Liver (tissue), 9 donors: ENCODE results near the gene SLC2A10. TPM values are rescaled to one million over a fixed set of nuclear protein-coding genes. Genes with fewer than 3 reads are reported as not detected.

ENCODE experiments used
- DNase-seq: peaks from one replicate; pipeline ENCODE4 v3.0.0-alpha.2; 2017; ENCODE audit warnings: low spot score
- H3K27ac ChIP-seq, 2 donors: one replicate each; pipeline ENCODE4 v1.7.0; 2013; ENCODE audit warnings: inconsistent platforms in 2 of 2, low read length in 2 of 2, control low read depth in 1 of 2, low read depth in 1 of 2, mild to moderate bottlenecking in 1 of 2
- H3K27me3 ChIP-seq, 4 donors: one replicate each; pipeline versions ENCODE4 v1.6.1 to v1.7.0; 2013; ENCODE audit warnings: low read length in 3 of 4, inconsistent platforms in 1 of 4, mild to moderate bottlenecking in 1 of 4, moderate library complexity in 1 of 4; ENCODE audit not compliant: control insufficient read depth in 4 of 4, insufficient read depth in 4 of 4
- H3K36me3 ChIP-seq, 4 donors: one replicate each; pipeline versions ENCODE4 v1.6.1 to v1.7.0; 2013; ENCODE audit warnings: low read length in 3 of 4, mild to moderate bottlenecking in 3 of 4, low read depth in 1 of 4, moderate library complexity in 1 of 4; ENCODE audit not compliant: control insufficient read depth in 4 of 4, insufficient read depth in 3 of 4
- H3K4me1 ChIP-seq, 4 donors: one replicate each; pipeline versions ENCODE4 v1.6.1 to v1.7.0; 2013; ENCODE audit warnings: low read length in 3 of 4, mild to moderate bottlenecking in 3 of 4, moderate library complexity in 1 of 4; ENCODE audit not compliant: control insufficient read depth in 4 of 4, insufficient read depth in 4 of 4
- H3K4me3 ChIP-seq, 3 donors: one replicate each; pipeline versions ENCODE4 v1.6.1 to v1.7.0; 2013; ENCODE audit warnings: low read length in 3 of 3, control low read depth in 1 of 3, low read depth in 1 of 3, mild to moderate bottlenecking in 1 of 3
- H3K9ac ChIP-seq, 2 donors: one replicate each; pipeline ENCODE4 v1.7.0; 2013; ENCODE audit warnings: low read length in 2 of 2, mild to moderate bottlenecking in 2 of 2, moderate library complexity in 2 of 2, control low read depth in 1 of 2, low read depth in 1 of 2
- H3K9me3 ChIP-seq, 4 donors: one replicate each; pipeline versions ENCODE4 v1.6.1 to v1.7.0; 2013; ENCODE audit warnings: low read length in 3 of 4; ENCODE audit not compliant: control insufficient read depth in 4 of 4
- FOXA1 ChIP-seq: IDR thresholded peaks from 2 replicates; pipeline ENCODE4 v1.6.1; 2016; ENCODE audit warnings: antibody characterized with exemption
- FOXA2 ChIP-seq: IDR thresholded peaks from 2 replicates; pipeline ENCODE4 v1.6.1; 2016; ENCODE audit warnings: antibody characterized with exemption
- GABPA ChIP-seq, 2 donors: IDR thresholded peaks in 1 of 2; conservative IDR thresholded peaks in 1 of 2; 2 replicates each; pipeline ENCODE4 v1.6.1; 2016; ENCODE audit warnings: antibody characterized with exemption in 2 of 2, mild to moderate bottlenecking in 1 of 2, moderate library complexity in 1 of 2
- HNF4G ChIP-seq: IDR thresholded peaks from 2 replicates; pipeline ENCODE4 v1.6.1; 2016; ENCODE audit warnings: antibody characterized with exemption
- JUND ChIP-seq, 2 donors: IDR thresholded peaks; 2 replicates each; pipeline ENCODE4 v1.6.1; 2016; ENCODE audit warnings: antibody characterized with exemption in 2 of 2
- RAD21 ChIP-seq, 2 donors: IDR thresholded peaks; 2 replicates each; pipeline ENCODE4 v1.6.1; 2016; ENCODE audit warnings: antibody characterized with exemption in 2 of 2, mild to moderate bottlenecking in 2 of 2
- RXRA ChIP-seq, 2 donors: IDR thresholded peaks; 2 replicates each; pipeline ENCODE4 v1.6.1; 2017 to 2018; ENCODE audit warnings: antibody characterized with exemption in 2 of 2, mild to moderate bottlenecking in 1 of 2
- SP1 ChIP-seq: IDR thresholded peaks from 2 replicates; pipeline ENCODE4 v1.6.1; 2018; ENCODE audit warnings: antibody characterized with exemption, mild to moderate bottlenecking
- TAF1 ChIP-seq: conservative IDR thresholded peaks from 2 replicates; pipeline ENCODE4 v1.6.1; 2016; ENCODE audit warnings: antibody characterized with exemption, mild to moderate bottlenecking
- YY1 ChIP-seq: IDR thresholded peaks from 2 replicates; pipeline ENCODE4 v1.6.1; 2016; ENCODE audit warnings: antibody characterized with exemption, mild to moderate bottlenecking
- WGBS: extraction: QIAGEN DNeasy Blood & Tissue Kit; methylation state at CpG from one replicate; pipeline ENCODE4 v1.1.7; 2013; 5-methylcytosine and 5-hydroxymethylcytosine counted together
- polyA plus RNA-seq, 2 donors: library from polyadenylated mRNA; stranded (reverse) in 1 of 2; unstranded in 1 of 2; fragments of 200-250 nt in 1 of 2; fragments of >200 nt in 1 of 2; fragmentation: Nextera tagmentation in 1 of 2; extraction: Ambion mirVana in 1 of 2; gene quantifications; one replicate each; pipeline versions ENCODE4 v1.2.1 to v1.2.3, GENCODE V29; 2013 to 2015
- total RNA-seq, 2 donors: library from RNA; depleted of rRNA; stranded (reverse); fragments of >200 nt; gene quantifications; one replicate each; pipeline ENCODE4 v1.2.3, GENCODE V29; 2014
- TF ChIP-seq, protein P1 (sequence below): IDR thresholded peaks from 2 replicates; pipeline ENCODE4 v1.6.1; 2016; ENCODE audit warnings: antibody characterized with exemption
- TF ChIP-seq, protein P2 (sequence below): IDR thresholded peaks from 2 replicates; pipeline ENCODE4 v1.6.1; 2016; ENCODE audit warnings: antibody characterized with exemption
- TF ChIP-seq, protein P3 (sequence below): IDR thresholded peaks from 2 replicates; pipeline ENCODE4 v1.6.1; 2016; ENCODE audit warnings: antibody characterized with exemption, mild to moderate bottlenecking
- donor health status: healthy.
- donor health status: healthy.
- donor health status: healthy.
- donor health status: healthy.
- donor health status: healthy.

The SLC2A10 gene
- total and polyA plus RNA-seq, 4 donors, result 8.0 to 79.7 (median 26.7) TPM

DNA sequence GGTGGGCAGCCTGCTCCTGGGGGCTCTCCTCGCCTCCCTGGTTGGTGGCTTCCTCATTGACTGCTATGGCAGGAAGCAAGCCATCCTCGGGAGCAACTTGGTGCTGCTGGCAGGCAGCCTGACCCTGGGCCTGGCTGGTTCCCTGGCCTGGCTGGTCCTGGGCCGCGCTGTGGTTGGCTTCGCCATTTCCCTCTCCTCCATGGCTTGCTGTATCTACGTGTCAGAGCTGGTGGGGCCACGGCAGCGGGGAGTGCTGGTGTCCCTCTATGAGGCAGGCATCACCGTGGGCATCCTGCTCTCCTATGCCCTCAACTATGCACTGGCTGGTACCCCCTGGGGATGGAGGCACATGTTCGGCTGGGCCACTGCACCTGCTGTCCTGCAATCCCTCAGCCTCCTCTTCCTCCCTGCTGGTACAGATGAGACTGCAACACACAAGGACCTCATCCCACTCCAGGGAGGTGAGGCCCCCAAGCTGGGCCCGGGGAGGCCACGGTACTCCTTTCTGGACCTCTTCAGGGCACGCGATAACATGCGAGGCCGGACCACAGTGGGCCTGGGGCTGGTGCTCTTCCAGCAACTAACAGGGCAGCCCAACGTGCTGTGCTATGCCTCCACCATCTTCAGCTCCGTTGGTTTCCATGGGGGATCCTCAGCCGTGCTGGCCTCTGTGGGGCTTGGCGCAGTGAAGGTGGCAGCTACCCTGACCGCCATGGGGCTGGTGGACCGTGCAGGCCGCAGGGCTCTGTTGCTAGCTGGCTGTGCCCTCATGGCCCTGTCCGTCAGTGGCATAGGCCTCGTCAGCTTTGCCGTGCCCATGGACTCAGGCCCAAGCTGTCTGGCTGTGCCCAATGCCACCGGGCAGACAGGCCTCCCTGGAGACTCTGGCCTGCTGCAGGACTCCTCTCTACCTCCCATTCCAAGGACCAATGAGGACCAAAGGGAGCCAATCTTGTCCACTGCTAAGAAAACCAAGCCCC lies 16.0 kb downstream of the SLC2A10 start:
- H3K27ac ChIP-seq, result no peak overlapping the region
- no peaks in the 10 kb centered on the region for H3K27me3 ChIP-seq
- TF ChIP-seq GABPA (IDR thresholded peaks at IDR 0.05 in 1 of 2, conservative IDR thresholded peaks at IDR 0.05 in 1 of 2) (no peak), RAD21 (IDR thresholded peaks at IDR 0.05) (no peak), YY1 (no peak), SP1 (no peak), TAF1 (no peak), FOXA1 (no peak), RXRA (IDR thresholded peaks at IDR 0.05) (no peak), HNF4G (no peak)
- TF ChIP-seq, protein P1, sequence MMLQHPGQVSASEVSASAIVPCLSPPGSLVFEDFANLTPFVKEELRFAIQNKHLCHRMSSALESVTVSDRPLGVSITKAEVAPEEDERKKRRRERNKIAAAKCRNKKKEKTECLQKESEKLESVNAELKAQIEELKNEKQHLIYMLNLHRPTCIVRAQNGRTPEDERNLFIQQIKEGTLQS, result no peak
- TF ChIP-seq, protein P2, sequence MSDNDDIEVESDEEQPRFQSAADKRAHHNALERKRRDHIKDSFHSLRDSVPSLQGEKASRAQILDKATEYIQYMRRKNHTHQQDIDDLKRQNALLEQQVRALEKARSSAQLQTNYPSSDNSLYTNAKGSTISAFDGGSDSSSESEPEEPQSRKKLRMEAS, result no peak
- H3K4me1 ChIP-seq, result peaks cover 0 to 2% (median 0%) of the 10 kb centered on the region in 4 donors
- no peak overlapping the region for H3K4me3 ChIP-seq
- H3K36me3 ChIP-seq, result peaks cover 6 to 31% (median 18%) of the 10 kb centered on the region in 4 donors
- no peak overlapping the region for H3K9ac ChIP-seq
- no peak for DNase-seq
- 97% methylated on average over 27 of the region's 27 CpGs for WGBS
- H3K9me3 ChIP-seq, result no peaks in the 10 kb centered on the region

DNA sequence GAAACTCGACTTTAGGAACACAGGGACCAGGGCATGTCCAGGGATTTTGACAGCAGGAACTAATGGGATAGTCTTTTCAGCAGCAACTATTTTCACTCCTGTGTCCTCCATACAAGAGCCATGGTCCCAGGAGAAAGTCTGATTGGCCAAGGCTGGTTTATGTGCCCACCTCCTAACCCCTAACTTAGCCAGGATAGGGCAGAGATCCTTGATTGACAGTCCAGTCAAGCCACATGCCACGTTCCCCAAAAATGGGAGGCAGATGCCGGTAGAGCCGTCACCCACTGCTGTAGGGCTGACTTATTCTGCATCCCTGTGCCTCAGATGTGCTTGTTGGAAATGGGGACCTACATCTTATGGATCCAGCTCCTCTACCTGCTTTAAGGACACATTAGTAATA lies 22.3 kb downstream of the SLC2A10 start:
- Histone ChIP-seq H3K4me3 (no peak overlapping the region), H3K27ac (no peak overlapping the region), H3K27me3 (no peaks in the 10 kb centered on the region), H3K36me3 (peaks cover 11 to 37% (median 25%) of the 10 kb centered on the region in 4 donors), H3K9ac (no peak overlapping the region), H3K9me3 (no peaks in the 10 kb centered on the region), H3K4me1 (peaks cover 0 to 2% (median under 1%) of the 10 kb centered on the region in 4 donors)
- no peak for DNase-seq
- TF ChIP-seq, protein P3, sequence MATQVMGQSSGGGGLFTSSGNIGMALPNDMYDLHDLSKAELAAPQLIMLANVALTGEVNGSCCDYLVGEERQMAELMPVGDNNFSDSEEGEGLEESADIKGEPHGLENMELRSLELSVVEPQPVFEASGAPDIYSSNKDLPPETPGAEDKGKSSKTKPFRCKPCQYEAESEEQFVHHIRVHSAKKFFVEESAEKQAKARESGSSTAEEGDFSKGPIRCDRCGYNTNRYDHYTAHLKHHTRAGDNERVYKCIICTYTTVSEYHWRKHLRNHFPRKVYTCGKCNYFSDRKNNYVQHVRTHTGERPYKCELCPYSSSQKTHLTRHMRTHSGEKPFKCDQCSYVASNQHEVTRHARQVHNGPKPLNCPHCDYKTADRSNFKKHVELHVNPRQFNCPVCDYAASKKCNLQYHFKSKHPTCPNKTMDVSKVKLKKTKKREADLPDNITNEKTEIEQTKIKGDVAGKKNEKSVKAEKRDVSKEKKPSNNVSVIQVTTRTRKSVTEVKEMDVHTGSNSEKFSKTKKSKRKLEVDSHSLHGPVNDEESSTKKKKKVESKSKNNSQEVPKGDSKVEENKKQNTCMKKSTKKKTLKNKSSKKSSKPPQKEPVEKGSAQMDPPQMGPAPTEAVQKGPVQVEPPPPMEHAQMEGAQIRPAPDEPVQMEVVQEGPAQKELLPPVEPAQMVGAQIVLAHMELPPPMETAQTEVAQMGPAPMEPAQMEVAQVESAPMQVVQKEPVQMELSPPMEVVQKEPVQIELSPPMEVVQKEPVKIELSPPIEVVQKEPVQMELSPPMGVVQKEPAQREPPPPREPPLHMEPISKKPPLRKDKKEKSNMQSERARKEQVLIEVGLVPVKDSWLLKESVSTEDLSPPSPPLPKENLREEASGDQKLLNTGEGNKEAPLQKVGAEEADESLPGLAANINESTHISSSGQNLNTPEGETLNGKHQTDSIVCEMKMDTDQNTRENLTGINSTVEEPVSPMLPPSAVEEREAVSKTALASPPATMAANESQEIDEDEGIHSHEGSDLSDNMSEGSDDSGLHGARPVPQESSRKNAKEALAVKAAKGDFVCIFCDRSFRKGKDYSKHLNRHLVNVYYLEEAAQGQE, result no peak
- TF ChIP-seq, protein P1, result no peak
- TF ChIP-seq FOXA2, result no peak
- TF ChIP-seq FOXA1, result no peak
- no peak for TF ChIP-seq JUND (IDR thresholded peaks at IDR 0.05)
- WGBS, result 91% methylated on average over 4 of the region's 4 CpGs
